MG63 (cell line): ENCODE data around the gene AP4M1. TPM values are rescaled to one million over a fixed set of nuclear protein-coding genes. Genes with fewer than 3 reads are reported as not detected.

Experiments used
- DNase-seq: peaks from one replicate; pipeline ENCODE4 v3.0.0-alpha.2; 2020
- H3K27me3 ChIP-seq: fragments of 250-450 bp; sonication (Bioruptor Pico); 2 replicates; pipeline ENCODE4 v1.5.1; 2020; ENCODE audit warnings: mild to moderate bottlenecking, moderate library complexity
- H3K36me3 ChIP-seq: fragments of 250-450 bp; sonication (Bioruptor Pico); 2 replicates; pipeline ENCODE4 v1.5.1; 2020; ENCODE audit warnings: mild to moderate bottlenecking, moderate library complexity
- H3K4me3 ChIP-seq: fragments of 250-450 bp; sonication (Bioruptor Pico); 2 replicates; pipeline ENCODE4 v1.5.1; 2020; ENCODE audit warnings: mild to moderate bottlenecking, moderate library complexity
- H3K9me3 ChIP-seq: fragments of 250-450 bp; sonication (Bioruptor Pico); 2 replicates; pipeline ENCODE4 v1.5.1; 2020; ENCODE audit warnings: mild to moderate bottlenecking, moderate library complexity
- total RNA-seq: library from RNA; depleted of rRNA; stranded (reverse); fragments of >200 nt; shearing (Covaris generic); gene quantifications from 2 replicates; pipeline ENCODE4 v1.2.3, GENCODE V29; 2014; ENCODE audit warnings: low replicate concordance

AP4M1 gene
- total RNA-seq, 1 experiment from 2014 or later: 28.4 TPM

DNA sequence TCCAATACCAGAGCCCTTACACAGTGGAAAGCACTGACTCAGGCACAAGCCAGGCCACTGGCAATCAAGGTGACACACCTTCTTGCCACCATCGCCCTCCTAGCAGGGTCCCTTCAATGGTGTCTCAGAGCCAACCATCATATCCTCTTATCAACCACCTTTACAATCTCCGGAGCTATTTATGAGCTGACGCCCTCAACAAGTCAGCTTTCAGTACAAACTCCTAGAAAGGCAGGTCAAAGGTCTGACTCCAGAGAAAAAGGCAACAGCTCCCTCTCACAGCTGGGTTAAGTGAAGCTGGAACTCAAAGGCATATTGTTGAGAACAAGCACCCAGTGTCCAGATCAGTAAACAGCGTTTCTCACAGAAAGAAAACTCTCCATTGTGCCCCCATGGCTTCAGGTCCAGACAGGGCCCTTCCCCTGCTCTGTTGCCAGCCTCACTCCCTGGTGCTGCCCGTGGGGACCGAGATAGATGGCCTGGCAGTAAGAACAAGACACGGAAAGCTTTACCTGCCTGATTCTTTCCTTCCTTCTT lies 22.4 kb upstream of the AP4M1 start:
- no peaks in the 10 kb centered on the region for H3K27me3 ChIP-seq
- no peaks in the 10 kb centered on the region; the same call in 1 of the 2 replicates for H3K9me3 ChIP-seq
- H3K4me3 ChIP-seq: no peak overlapping the region
- H3K36me3 ChIP-seq: peaks cover 45% of the 10 kb centered on the region
- no peak for DNase-seq

DNA sequence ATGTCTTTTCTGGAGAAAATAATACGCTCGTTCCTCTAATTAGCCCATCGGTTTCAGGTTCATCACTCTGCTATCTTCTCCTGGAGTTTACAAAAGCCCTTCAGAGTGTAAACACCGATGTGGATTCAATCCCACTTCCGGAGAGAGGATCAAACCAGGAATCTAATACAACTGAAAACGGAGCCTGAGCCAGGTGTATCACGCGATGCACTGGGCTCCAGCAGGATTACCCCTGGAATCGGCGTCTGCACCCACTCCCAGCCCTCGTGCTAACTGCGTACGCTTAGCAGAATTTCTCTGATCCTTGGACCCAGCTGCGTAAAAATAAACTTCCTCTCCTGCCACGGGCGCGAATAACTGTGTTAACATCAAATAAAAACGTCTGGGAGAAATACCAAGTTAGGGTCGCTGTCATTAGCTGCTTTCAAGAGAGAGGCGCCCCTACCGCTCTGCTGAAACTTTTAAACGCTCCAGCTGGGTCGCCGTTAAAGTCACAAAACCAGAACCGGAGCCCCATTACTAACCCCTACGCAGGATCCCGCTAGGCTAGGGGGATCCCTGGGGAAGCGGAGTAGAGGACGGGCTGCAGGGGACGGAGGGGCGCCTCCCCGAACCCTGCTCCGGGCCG lies 20.4 kb upstream of the AP4M1 start:
- H3K36me3 ChIP-seq: peaks cover 29% of the 10 kb centered on the region
- no peaks in the 10 kb centered on the region for H3K27me3 ChIP-seq
- no peaks in the 10 kb centered on the region; the same call in 1 of the 2 replicates for H3K9me3 ChIP-seq
- DNase-seq: no peak
- peak overlapping the region; percentile 92 for H3K4me3 ChIP-seq

DNA sequence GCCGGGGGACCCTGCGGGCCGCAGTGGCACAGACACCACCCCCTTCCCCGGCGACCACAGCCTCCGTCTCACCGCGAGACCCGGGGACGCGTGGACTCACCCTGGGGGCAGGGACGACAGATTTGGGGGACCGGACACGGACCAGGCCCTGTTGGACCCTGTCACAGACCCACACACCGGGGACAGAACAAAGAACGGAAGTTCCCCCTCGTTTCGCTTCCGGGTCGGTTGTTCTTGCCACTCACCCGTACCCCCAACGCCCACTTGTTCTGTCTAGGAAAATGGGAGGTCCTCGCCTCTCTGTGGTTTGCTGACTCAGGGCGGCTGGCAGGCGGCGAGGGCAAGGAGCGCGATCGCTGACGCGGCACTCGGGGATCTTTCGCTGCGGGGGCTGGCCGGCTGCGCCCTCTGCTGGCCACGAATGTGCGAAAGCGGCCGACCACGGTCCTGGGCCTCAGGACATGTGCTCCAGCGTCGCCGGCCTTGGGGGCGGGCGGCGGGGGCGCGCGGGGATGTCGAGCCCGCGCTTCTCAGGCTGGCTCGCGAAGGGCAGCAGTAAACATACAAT lies 19.8 kb upstream of the AP4M1 start, which contains the start of gene ZNF3:
Gene ZNF3, minus strand, starts transcription at position 189 of the 568 bp plus-strand sequence. CDS start 4,366 bp downstream, outside the sequence.
- no peaks in the 10 kb centered on the region for H3K27me3 ChIP-seq
- no peaks in the 10 kb centered on the region; the same call in 1 of the 2 replicates for H3K9me3 ChIP-seq
- peak within 1 kb of the TSS; percentile 92 for H3K4me3 ChIP-seq
- H3K36me3 ChIP-seq: peaks cover 25% of the 10 kb centered on the region
- peak; percentile 95 for DNase-seq

DNA sequence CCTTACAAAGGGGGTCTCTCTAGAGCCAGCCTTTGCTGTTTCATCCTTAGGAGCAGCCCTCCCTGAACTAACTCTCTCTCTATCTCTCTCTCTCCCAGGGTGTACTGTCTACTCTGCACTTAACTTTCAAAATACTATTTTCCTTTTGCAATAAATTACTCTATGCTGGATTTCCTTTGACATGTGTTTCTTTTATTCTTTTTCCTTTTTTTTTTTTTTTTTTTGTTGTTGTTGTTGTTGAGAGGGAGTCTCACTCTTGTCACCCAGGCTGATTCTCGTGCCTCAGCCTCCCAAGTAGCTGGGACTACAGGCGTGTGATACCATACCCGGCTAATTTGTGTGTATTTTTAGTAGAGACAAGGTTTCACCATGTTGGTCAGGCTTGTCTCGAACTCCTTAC lies 18.5 kb upstream of the AP4M1 start:
- Histone ChIP-seq H3K36me3 (peaks cover 13% of the 10 kb centered on the region), H3K27me3 (no peaks in the 10 kb centered on the region), H3K9me3 (no peaks in the 10 kb centered on the region), H3K4me3 (no peak overlapping the region)
- DNase-seq: no peak

DNA sequence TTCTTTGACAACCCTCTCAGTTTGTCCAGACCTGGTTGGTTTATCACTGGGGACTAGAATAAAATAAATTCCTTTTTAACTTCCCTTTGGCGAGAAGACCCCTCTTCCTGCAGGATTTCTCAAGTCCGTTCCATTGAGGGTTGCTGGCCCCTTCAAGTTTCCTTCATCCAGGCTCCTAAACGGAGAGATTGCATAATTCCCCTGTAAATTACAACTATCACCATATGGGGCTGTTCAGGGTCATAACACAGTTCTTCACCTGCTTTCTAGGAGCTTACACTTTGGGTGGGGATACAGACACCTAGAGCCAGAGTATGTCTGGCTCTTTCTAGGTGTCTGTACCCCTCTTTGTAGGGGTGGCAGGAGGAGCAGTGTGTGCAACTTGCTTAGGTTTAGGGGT lies 15.9 kb upstream of the AP4M1 start:
- no peaks in the 10 kb centered on the region for H3K9me3 ChIP-seq
- peaks cover 2% of the 10 kb centered on the region; the same call in 1 of the 2 replicates for H3K36me3 ChIP-seq
- no peaks in the 10 kb centered on the region for H3K27me3 ChIP-seq
- no peak overlapping the region for H3K4me3 ChIP-seq
- no peak for DNase-seq

DNA sequence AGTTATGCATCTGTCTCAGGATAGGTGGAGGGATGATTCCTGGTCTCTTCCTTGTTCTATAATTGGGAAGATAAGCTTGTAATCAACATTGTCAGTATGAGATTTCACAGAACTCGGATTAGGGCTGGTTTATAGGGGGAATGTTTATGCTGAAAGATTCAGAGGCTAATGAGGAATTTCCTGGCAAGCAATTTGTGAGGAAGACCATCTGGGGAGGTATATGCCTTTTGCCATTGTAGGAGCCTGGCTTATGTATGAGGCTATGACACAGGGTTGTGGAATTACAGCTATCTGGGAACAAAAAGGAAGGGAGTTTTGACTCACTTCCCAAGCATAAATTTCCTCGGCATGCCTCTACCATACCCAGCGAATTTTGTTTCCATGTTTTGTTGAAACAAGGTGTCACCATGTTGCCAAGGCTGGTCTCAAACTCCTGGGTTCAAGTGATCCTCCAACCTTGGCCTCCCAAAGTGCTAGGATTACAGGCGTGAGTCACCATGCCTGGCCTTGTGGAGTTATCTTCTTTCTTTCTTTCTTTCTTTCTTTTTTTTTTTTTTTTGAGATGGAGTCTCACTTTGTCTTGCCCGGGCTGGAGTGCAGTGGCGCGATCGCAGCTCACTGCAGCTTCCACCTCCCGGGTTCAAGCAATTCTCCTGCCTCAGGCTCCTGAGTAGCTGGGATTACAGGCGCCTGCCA lies 14.2 kb upstream of the AP4M1 start:
- Histone ChIP-seq H3K36me3 (peaks cover 17% of the 10 kb centered on the region), H3K9me3 (no peaks in the 10 kb centered on the region), H3K4me3 (no peak overlapping the region), H3K27me3 (no peaks in the 10 kb centered on the region)
- peak; percentile 61 for DNase-seq

DNA sequence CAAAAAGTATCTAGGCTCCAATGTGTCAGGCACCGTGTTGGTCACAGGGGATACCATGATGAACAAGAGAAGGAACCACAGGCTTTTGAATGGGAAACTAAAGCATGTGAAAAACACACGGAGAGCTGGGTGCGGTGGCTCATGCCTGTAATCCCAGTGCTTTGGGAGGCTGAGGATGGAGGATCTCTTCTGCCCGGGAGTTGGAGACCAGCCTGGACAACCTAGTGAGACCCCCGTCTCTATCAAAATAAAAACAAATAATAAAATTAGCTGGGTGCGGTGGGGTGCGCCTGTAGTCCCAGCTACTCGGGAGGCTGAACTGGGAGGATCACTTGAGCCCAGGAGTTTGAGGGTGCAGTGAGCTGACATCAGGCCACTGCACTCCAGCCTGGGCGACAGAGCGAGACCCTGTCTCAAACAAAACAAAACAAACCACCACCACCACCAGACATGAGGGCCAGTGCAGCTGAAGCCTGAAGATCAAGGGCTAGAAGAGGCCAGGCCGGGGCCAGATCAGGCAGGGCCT lies 13.3 kb upstream of the AP4M1 start:
- H3K4me3 ChIP-seq: peak overlapping the region; percentile 61
- no peaks in the 10 kb centered on the region for H3K9me3 ChIP-seq
- no peaks in the 10 kb centered on the region for H3K27me3 ChIP-seq
- H3K36me3 ChIP-seq: peaks cover 27% of the 10 kb centered on the region
- no peak for DNase-seq

DNA sequence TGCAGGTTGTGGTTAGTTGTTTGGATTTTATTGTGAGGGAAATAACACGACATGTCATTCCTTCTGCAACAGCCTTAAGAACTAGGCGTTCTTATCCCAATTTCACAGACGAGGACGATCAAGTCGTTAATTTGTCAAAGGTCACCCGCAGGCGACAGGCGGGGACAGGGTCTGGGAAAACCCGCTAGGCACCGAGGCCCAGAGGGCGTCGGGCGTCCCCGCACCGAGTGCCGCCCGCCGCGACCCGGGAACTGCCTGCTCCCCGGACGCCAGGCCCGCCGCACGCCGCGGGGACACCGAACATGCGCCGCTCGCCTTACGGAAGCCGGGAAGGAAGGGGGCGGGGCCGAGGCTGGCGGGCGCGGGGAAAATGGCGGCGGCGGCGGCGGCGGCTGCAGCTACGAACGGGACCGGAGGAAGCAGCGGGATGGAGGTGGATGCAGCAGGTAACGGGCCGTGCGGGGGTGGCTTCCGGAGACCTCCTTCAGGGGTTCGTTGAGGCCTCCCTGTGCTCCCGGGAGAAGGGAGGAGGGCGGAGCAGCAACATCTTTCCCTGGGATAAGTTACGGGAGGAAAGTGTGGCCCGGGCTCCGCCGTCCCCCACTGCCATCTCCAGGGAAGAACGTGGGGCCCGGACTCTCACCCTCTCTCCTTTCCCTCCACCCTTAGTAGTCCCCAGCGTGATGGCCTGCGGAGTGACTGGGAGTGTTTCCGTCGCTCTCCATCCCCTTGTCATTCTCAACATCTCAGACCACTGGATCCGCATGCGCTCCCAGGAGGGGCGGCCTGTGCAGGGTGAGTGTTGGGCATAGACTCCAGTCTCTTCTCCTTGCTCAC lies 12.6 kb upstream of the AP4M1 start, which contains the start of gene COPS6:
Gene COPS6, plus strand, starts transcription at position 349 of the 837 bp plus-strand sequence. Its CDS starts 22 bp downstream, at position 371.
- Histone ChIP-seq H3K27me3 (no peaks in the 10 kb centered on the region), H3K9me3 (no peaks in the 10 kb centered on the region), H3K36me3 (peaks cover 27% of the 10 kb centered on the region), H3K4me3 (peak within 1 kb of the TSS; percentile 61)
- DNase-seq: peak; percentile 81

DNA sequence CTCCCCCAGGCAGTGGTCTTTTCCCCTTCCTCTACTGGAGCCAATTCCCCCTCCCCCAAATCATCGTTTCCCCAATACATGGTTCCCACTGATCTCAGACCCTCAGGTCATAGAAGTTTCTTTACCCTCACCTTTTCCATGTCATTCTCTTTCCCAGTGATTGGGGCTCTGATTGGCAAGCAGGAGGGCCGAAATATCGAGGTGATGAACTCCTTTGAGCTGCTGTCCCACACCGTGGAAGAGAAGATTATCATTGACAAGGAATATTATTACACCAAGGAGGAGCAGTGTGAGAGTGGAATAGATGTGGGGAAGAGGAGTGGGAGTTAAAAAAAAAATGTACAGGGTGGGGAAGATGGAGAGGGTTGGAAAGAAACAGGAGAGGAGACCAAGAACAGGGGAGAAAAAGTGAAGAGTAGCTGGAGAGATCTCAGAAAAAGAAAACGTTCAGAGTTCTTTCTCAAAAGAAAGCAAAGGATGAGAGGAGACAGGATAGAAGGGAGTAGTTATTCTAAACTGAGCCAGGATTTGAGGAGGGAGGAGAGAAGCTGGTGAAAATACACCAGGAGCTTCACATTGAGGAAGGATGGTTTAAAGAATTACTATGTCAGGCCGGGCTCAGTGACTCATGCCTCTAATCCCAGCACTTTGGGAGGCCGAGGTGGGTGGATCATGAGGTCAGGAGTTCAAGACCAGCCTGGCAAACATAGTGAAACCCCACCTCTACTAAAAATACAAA lies 11.8 kb upstream of the AP4M1 start:
- Histone ChIP-seq H3K9me3 (no peaks in the 10 kb centered on the region), H3K27me3 (no peaks in the 10 kb centered on the region), H3K4me3 (peak overlapping the region; percentile 61), H3K36me3 (peaks cover 34% of the 10 kb centered on the region)
- peak; percentile 60 for DNase-seq

DNA sequence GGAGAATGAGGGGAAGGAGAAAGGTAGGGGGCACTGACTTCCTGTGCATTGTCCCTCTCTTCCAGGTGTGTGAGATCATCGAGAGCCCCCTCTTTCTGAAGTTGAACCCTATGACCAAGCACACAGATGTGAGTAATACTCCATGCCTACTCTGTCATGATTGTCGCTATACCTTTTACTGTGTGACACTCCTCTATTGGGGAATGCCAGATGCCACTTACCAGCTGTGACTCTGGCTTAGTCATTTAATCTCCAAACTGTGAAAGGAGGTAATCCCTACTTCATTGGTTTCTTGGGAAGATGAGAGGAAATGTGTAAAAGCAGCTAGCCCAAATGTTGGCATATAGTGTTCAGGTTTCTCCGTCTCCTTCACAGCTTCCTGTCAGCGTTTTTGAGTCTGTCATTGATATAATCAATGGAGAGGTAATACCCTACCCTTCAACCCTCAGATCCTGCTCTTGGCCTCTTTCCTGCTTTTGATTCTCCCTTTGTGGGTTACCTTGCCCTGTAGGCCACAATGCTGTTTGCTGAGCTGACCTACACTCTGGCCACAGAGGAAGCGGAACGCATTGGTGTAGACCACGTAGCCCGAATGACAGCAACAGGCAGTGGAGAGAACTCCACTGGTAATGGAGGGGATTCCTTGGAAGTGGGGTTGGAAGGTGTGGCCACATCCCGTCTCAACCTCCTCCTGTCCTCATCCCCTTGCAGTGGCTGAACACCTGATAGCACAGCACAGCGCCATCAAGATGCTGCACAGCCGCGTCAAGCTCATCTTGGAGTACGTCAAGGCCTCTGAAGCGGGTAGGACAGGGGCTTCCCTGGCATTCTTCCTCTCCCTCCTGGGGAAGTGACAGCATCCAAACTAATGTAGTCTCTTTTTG lies 10.7 kb upstream of the AP4M1 start:
- DNase-seq: no peak
- peaks cover 45% of the 10 kb centered on the region for H3K36me3 ChIP-seq
- H3K9me3 ChIP-seq: no peaks in the 10 kb centered on the region
- no peak overlapping the region for H3K4me3 ChIP-seq
- no peaks in the 10 kb centered on the region for H3K27me3 ChIP-seq

DNA sequence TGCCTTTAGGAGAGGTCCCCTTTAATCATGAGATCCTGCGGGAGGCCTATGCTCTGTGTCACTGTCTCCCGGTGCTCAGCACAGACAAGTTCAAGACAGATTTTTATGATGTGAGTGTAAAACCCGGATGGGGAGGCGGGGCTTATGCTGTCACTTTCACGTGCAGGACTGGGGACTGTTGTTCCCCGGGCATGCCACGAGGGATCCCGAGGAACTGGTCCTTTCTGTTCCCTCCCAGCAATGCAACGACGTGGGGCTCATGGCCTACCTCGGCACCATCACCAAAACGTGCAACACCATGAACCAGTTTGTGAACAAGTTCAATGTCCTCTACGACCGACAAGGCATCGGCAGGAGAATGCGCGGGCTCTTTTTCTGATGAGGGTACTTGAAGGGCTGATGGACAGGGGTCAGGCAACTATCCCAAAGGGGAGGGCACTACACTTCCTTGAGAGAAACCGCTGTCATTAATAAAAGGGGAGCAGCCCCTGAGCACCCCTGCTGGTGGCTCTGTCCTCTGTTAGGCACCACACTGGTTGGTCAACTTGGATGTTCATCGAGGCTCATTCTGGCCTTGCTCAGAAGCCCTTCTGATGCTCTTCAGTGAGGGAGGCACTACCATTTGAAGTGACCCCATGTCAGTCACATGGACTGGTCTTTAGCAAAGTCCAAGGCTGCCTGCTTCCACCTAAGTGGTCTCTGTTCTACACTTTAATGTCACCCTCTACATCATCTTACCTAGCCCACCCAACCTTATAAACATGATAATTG lies 9.8 kb upstream of the AP4M1 start:
- no peak for DNase-seq
- Histone ChIP-seq H3K27me3 (no peaks in the 10 kb centered on the region), H3K4me3 (no peak overlapping the region), H3K36me3 (peaks cover 54% of the 10 kb centered on the region), H3K9me3 (no peaks in the 10 kb centered on the region)

DNA sequence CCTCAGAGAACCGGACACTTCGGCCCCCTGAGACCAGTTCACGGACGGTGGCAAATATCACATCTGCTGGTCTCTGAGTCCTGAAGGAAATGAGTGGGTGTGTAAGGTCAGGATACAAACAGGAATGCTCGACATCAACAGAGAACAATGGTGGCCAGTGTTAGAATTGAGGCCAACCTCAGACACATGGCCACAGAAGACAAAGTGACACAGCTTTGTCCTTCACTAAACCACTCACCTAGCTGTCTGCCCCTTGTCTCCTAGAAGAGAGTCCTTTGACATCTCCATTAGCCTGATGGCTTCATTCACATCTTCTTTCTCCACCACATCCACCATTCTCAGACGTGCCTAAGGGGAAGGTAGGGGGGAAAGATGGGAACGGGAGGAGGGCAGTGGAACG lies 8.4 kb upstream of the AP4M1 start:
- Histone ChIP-seq H3K4me3 (no peak overlapping the region), H3K9me3 (no peaks in the 10 kb centered on the region), H3K36me3 (peaks cover 65% of the 10 kb centered on the region), H3K27me3 (no peaks in the 10 kb centered on the region)
- DNase-seq: no peak

DNA sequence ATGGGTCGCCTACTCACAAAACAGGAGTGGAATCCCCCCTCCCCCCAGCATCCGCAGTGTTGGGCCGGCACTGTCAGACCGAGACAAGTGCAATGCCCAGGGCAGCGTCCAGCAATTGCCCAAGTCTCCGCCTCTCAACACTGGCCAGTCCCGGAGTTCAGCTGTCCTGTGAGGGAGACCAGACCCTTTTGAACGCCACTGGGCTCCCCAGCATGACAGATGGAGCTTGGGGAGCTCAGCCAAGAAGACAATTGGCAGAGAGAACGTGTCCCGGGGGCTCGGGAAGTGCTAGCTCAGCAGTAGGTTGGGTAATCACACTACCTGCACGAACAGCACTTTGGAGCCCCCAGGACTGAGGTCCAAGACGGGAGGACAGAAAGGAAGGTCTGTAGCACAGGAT lies 7.9 kb upstream of the AP4M1 start:
- no peaks in the 10 kb centered on the region for H3K27me3 ChIP-seq
- H3K4me3 ChIP-seq: no peak overlapping the region
- H3K36me3 ChIP-seq: peaks cover 69% of the 10 kb centered on the region
- DNase-seq: no peak
- H3K9me3 ChIP-seq: no peaks in the 10 kb centered on the region

DNA sequence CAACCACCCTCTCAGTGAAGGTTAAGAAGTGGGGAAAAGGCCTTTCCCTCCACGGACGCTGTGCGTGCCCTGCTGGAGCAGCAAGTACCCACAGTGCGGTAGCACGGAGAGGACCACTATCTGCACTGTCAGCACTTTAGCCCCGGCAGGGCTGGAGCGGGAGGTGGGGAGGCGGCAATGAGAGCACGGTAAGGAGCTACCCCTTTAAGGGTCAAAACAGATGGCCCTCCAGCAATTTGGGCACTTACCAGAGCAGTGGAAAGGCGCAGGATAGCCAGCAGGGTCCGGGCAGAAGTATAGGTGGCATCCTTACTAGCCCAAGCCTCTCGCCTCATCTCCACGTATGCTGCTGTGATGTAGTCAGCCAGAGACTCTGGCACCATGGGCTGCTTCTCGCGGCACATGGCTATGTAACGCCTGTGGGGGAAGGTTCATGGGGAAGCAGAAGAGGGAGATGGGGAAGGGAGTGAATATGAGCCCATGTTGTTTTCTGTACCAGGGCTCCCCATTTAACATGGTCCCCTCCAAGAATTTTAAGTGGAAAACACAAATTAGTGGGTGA lies 7.4 kb upstream of the AP4M1 start:
- Histone ChIP-seq H3K36me3 (peaks cover 74% of the 10 kb centered on the region), H3K9me3 (no peaks in the 10 kb centered on the region), H3K4me3 (no peak overlapping the region), H3K27me3 (no peaks in the 10 kb centered on the region)
- no peak for DNase-seq
